T-cell (primary cell): Measurements from ENCODE around the gene EWSR1. TPM values are rescaled to one million over a fixed set of nuclear protein-coding genes. Genes with fewer than 3 reads are reported as not detected.

Source experiments
- ATAC-seq, 4 experiments: fragments of 200-7000 bp in 3 of 4; fragments of 150-1000 bp in 1 of 4; cut with Tn5 transposase; replicated peaks in 1 of 4; 1 replicate in 3 of 4; 2 replicates in 1 of 4; pipeline ENCODE4 v1.10.0; 2021; ENCODE audit warnings: moderate library complexity in 3 of 4, mild to moderate bottlenecking in 2 of 4, moderate number of reproducible peaks in 1 of 4
- CTCF ChIA-PET, 2 donors: fragments of 300-600 bp; sonication (Branson Sonifier 250); formaldehyde crosslinking; loops; one replicate each; lab custom pipeline; 2022; ENCODE audit warnings: antibody characterized with exemption in 2 of 2; lab: Charles Lee
- POLR2A ChIA-PET, 2 donors: fragments of 300-600 bp; sonication (Branson Sonifier 250); formaldehyde crosslinking; loops; one replicate each; lab custom pipeline; 2022; ENCODE audit warnings: antibody characterized with exemption in 2 of 2; lab: Charles Lee
- DNase-seq, 35 experiments: peaks; one replicate each; pipeline versions ENCODE4 v3.0.0 to v3.0.0-alpha.2; 2013 to 2023
- H3K27ac ChIP-seq: one replicate; pipeline ENCODE4 v1.5.1; 2013; ENCODE audit warnings: low read length
- H3K27me3 ChIP-seq, 2 experiments: replicated peaks in 1 of 2; 1 replicate in 1 of 2; 2 replicates in 1 of 2; pipeline versions ENCODE4 v1.6.1 to v1.7.0; 2013; ENCODE audit warnings: low read length in 1 of 2, mixed read lengths in 1 of 2; ENCODE audit not compliant: control insufficient read depth in 2 of 2, insufficient read depth in 2 of 2; ENCODE audit errors: extremely low read depth in 1 of 2
- H3K36me3 ChIP-seq, 2 donors: 1 replicate in 1 of 2; 2 replicates in 1 of 2; pipeline versions ENCODE4 v1.6.1 to v1.7.0; 2013; ENCODE audit warnings: low read length in 1 of 2; ENCODE audit not compliant: control insufficient read depth in 2 of 2, insufficient read depth in 1 of 2; ENCODE audit errors: extremely low read depth in 1 of 2
- H3K4me1 ChIP-seq, 2 experiments: 1 replicate in 1 of 2; 2 replicates in 1 of 2; pipeline versions ENCODE4 v1.6.1 to v1.7.0; 2013; ENCODE audit warnings: low read length in 2 of 2, mixed read lengths in 1 of 2; ENCODE audit not compliant: insufficient read depth in 2 of 2, control insufficient read depth in 1 of 2; ENCODE audit errors: extremely low read depth in 1 of 2
- H3K4me3 ChIP-seq, 2 donors: 1 replicate in 1 of 2; 2 replicates in 1 of 2; pipeline versions ENCODE4 v1.5.1 to v1.7.0; 2013; ENCODE audit warnings: mild to moderate bottlenecking in 2 of 2, low read length in 1 of 2, moderate library complexity in 1 of 2; ENCODE audit not compliant: control insufficient read depth in 1 of 2; ENCODE audit errors: extremely low read depth in 1 of 2
- H3K9me3 ChIP-seq: 2 replicates; pipeline ENCODE4 v1.7.0; 2013
- H3K27ac Mint-ChIP-seq, 2 donors: one replicate each; pipeline ENCODE4 v1.8.0; 2020 to 2021; ENCODE audit warnings: mild to moderate bottlenecking in 2 of 2, mixed read lengths in 2 of 2
- H3K27me3 Mint-ChIP-seq, 2 donors: one replicate each; pipeline ENCODE4 v1.8.0; 2021 to 2022; ENCODE audit warnings: mixed read lengths in 2 of 2
- H3K36me3 Mint-ChIP-seq: one replicate; pipeline ENCODE4 v1.8.0; 2021; ENCODE audit warnings: mixed read lengths
- H3K4me1 Mint-ChIP-seq, 3 donors: one replicate each; pipeline ENCODE4 v1.8.0; 2020 to 2022; ENCODE audit warnings: mixed read lengths in 3 of 3, mild to moderate bottlenecking in 1 of 3
- H3K4me3 Mint-ChIP-seq, 3 donors: one replicate each; pipeline ENCODE4 v1.8.0; 2020 to 2022; ENCODE audit warnings: mild to moderate bottlenecking in 3 of 3, mixed read lengths in 3 of 3, moderate library complexity in 3 of 3
- H3K9me3 Mint-ChIP-seq, 3 donors: one replicate each; pipeline ENCODE4 v1.8.0; 2020 to 2022; ENCODE audit warnings: mixed read lengths in 3 of 3
- WGBS: methylation state at CpG from one replicate; pipeline ENCODE4 v1.1.5; 2013; ENCODE audit warnings: missing lambda C conversion rate; ENCODE audit not compliant: insufficient coverage; 5-methylcytosine and 5-hydroxymethylcytosine counted together
- total RNA-seq, 35 experiments: library from RNA in 6 of 35; stranded (reverse) in 6 of 35; fragments of 120-200 nt in 1 of 35; gene quantifications; one replicate each; pipeline versions ENCODE4 v1.2.1 to v1.2.4 and lab custom pipeline; 2013 to 2026

EWSR1 gene
- total RNA-seq, 5 donors from 2014 or later (not counting 1 experiment from before 2014, with no cell fraction given), result 254 to 308 (median 260) TPM

- H3K27ac ChIP-seq, result no peak overlapping the region
- Mint-ChIP-seq H3K36me3 (peaks cover 57% of the 10 kb centered on the region), H3K27ac (no peak overlapping the region), H3K27me3 (no peaks in the 10 kb centered on the region), H3K4me1 (peaks cover 10 to 23% (median 17%) of the 10 kb centered on the region in 3 donors), H3K4me3 (no peak overlapping the region), H3K9me3 (no peaks in the 10 kb centered on the region)
- no peak overlapping the region for H3K4me3 ChIP-seq
- H3K27me3 ChIP-seq, result no peaks in the 10 kb centered on the region
- ATAC-seq, result no peak
- H3K4me1 ChIP-seq, result no peaks in the 10 kb centered on the region
- peaks cover 13 to 93% of the 10 kb centered on the region in 2 donors for H3K36me3 ChIP-seq
- no peak for DNase-seq
- WGBS, result 100% methylated on average over 1 of the region's 7 CpGs
- ChIA-PET POLR2A (no interaction called here), CTCF (no interaction called here)
- no peaks in the 10 kb centered on the region for H3K9me3 ChIP-seq
These were observed 23.1 kb downstream of the EWSR1 start for GRCh38 chr22:29291215-29291614.

- H3K36me3 Mint-ChIP-seq, result peaks cover 54% of the 10 kb centered on the region
- Histone ChIP-seq H3K27ac (no peak overlapping the region), H3K4me3 (no peak overlapping the region), H3K36me3 (peaks cover 17 to 95% of the 10 kb centered on the region in 2 donors), H3K27me3 (no peaks in the 10 kb centered on the region), H3K9me3 (no peaks in the 10 kb centered on the region), H3K4me1 (no peaks in the 10 kb centered on the region)
- no peak overlapping the region for H3K4me3 Mint-ChIP-seq
- DNase-seq (no peak), ATAC-seq (no peak)
- no peak overlapping the region for H3K27ac Mint-ChIP-seq
- ChIA-PET CTCF (no interaction called here), POLR2A (no interaction called here)
- H3K4me1 Mint-ChIP-seq, result peaks cover 10 to 16% (median 12%) of the 10 kb centered on the region in 3 donors
- no peaks in the 10 kb centered on the region for H3K9me3 Mint-ChIP-seq
- no peaks in the 10 kb centered on the region for H3K27me3 Mint-ChIP-seq
These were observed 24.3 kb downstream of the EWSR1 start for GRCh38 chr22:29292379-29292778.

GRCh38 chr22:29298641-29299040 lies 30.6 kb downstream of the EWSR1 start:
- Mint-ChIP-seq H3K9me3 (no peaks in the 10 kb centered on the region), H3K27me3 (no peaks in the 10 kb centered on the region), H3K27ac (no peak overlapping the region), H3K36me3 (peaks cover 42% of the 10 kb centered on the region), H3K4me3 (no peak overlapping the region), H3K4me1 (peaks cover 0 to 2% (median 0%) of the 10 kb centered on the region in 3 donors)
- ATAC-seq (no peak), DNase-seq (no peak)
- Histone ChIP-seq H3K27me3 (no peaks in the 10 kb centered on the region), H3K4me1 (no peaks in the 10 kb centered on the region), H3K27ac (no peak overlapping the region), H3K36me3 (peaks cover 21 to 69% of the 10 kb centered on the region in 2 donors), H3K9me3 (no peaks in the 10 kb centered on the region), H3K4me3 (no peak overlapping the region)
- ChIA-PET CTCF (no interaction called here), POLR2A (no interaction called here)
- WGBS, result no CpG with 5 or more reads among the region's 8 CpGs

- no peaks in the 10 kb centered on the region for H3K9me3 Mint-ChIP-seq
- H3K36me3 Mint-ChIP-seq, result peaks cover 42% of the 10 kb centered on the region
- no peak for DNase-seq
These were observed 31.2 kb downstream of the EWSR1 start for GRCh38 chr22:29299136-29299900.

GRCh38 chr22:29300467-29300806 lies 32.4 kb downstream of the EWSR1 start:
- Mint-ChIP-seq H3K4me1 (peaks cover 0 to 4% (median 0%) of the 10 kb centered on the region in 3 donors), H3K4me3 (no peak overlapping the region)

More at GRCh38 chr22:29299136-29299900, 31.2 kb downstream of the EWSR1 start:
- Histone ChIP-seq H3K36me3 (peaks cover 21 to 64% of the 10 kb centered on the region in 2 donors), H3K9me3 (no peaks in the 10 kb centered on the region), H3K4me1 (no peaks in the 10 kb centered on the region), H3K27ac (no peak overlapping the region), H3K4me3 (no peak overlapping the region), H3K27me3 (peaks cover 0 to 4% of the 10 kb centered on the region in 2 experiments)
- no peak for ATAC-seq
- 85% methylated on average over 17 of the region's 19 CpGs for WGBS
- no peaks in the 10 kb centered on the region for H3K27me3 Mint-ChIP-seq
- H3K4me1 Mint-ChIP-seq, result peaks cover 0 to 2% (median 0%) of the 10 kb centered on the region in 3 donors
- H3K27ac Mint-ChIP-seq, result peak overlapping the region in 1 of 2 donors; percentile 20
- ChIA-PET POLR2A (interaction anchor here in 1 of 2 donors (0.7 kb wide), 1 partner anchor 12 kb away, joined by 3 read pairs; no protein-coding TSS in a partner anchor), CTCF (no interaction called here)
- H3K4me3 Mint-ChIP-seq, result no peak overlapping the region

GRCh38 chr22:29300807-29301601 lies 32.9 kb downstream of the EWSR1 start:
- Mint-ChIP-seq H3K4me1 (peaks cover 0 to 6% (median 1%) of the 10 kb centered on the region in 3 donors), H3K27ac (peak overlapping the region; percentile 9 to 11), H3K36me3 (peaks cover 37% of the 10 kb centered on the region), H3K9me3 (no peaks in the 10 kb centered on the region), H3K27me3 (peaks cover 9% of the 10 kb centered on the region in 2 donors), H3K4me3 (no peak overlapping the region)
- ATAC-seq (peak; percentile 11 to 33 (median 18)), DNase-seq (no peak)
- 81% methylated on average over 4 of the region's 10 CpGs for WGBS
- H3K4me3 ChIP-seq, result no peak overlapping the region
- peaks cover 0 to 20% of the 10 kb centered on the region in 2 experiments for H3K27me3 ChIP-seq
- no peaks in the 10 kb centered on the region for H3K9me3 ChIP-seq
- H3K4me1 ChIP-seq, result peaks cover 0 to 4% of the 10 kb centered on the region in 2 experiments
- no peak overlapping the region for H3K27ac ChIP-seq
- peaks cover 14 to 47% of the 10 kb centered on the region in 2 donors for H3K36me3 ChIP-seq
- CTCF ChIA-PET, result no interaction called here
- POLR2A ChIA-PET, result no interaction called here

More at GRCh38 chr22:29300467-29300806, 32.4 kb downstream of the EWSR1 start:
- Mint-ChIP-seq H3K9me3 (no peaks in the 10 kb centered on the region), H3K27me3 (peaks cover 6 to 7% of the 10 kb centered on the region in 2 donors), H3K36me3 (peaks cover 42% of the 10 kb centered on the region), H3K27ac (no peak overlapping the region)
- ATAC-seq (no peak), DNase-seq (no peak)
- Histone ChIP-seq H3K27ac (no peak overlapping the region), H3K27me3 (peaks cover 0 to 14% of the 10 kb centered on the region in 2 experiments), H3K4me1 (no peaks in the 10 kb centered on the region), H3K9me3 (no peaks in the 10 kb centered on the region), H3K36me3 (peaks cover 18 to 52% of the 10 kb centered on the region in 2 donors), H3K4me3 (no peak overlapping the region)
- ChIA-PET POLR2A (no interaction called here), CTCF (no interaction called here)
- WGBS, result 70% methylated on average over 3 of the region's 4 CpGs
